Thoracic aorta (tissue), 2 donors: Measurements from ENCODE around the gene PYCARD. TPM values are rescaled to one million over a fixed set of nuclear protein-coding genes. Genes with fewer than 3 reads are reported as not detected.

Experiments used
- ATAC-seq: fragments of 150-250 bp; one replicate; pipeline ENCODE4 v1.8.0; 2017; ENCODE audit warnings: low read depth; ENCODE audit not compliant: insufficient number of reproducible peaks, low FRiP score
- DNase-seq: peaks from one replicate; pipeline ENCODE4 v3.0.0-alpha.2; 2020; ENCODE audit warnings: low spot score
- H3K27ac ChIP-seq, 2 donors: fragments of 200-600 bp; sonication (generic); 1 replicate in 1 of 2; 2 replicates in 1 of 2; pipeline ENCODE4 v1.5.1; 2016; ENCODE audit warnings: mild to moderate bottlenecking in 2 of 2, moderate library complexity in 2 of 2
- H3K27me3 ChIP-seq: fragments of 200-600 bp; sonication (generic); replicated peaks from 2 replicates; pipeline ENCODE4 v1.6.0; 2016; ENCODE audit warnings: mild to moderate bottlenecking; ENCODE audit not compliant: insufficient read depth
- H3K36me3 ChIP-seq: fragments of 200-600 bp; sonication (generic); one replicate; pipeline ENCODE4 v1.5.1; 2016
- H3K4me1 ChIP-seq, 2 donors: fragments of 200-600 bp; sonication (generic); 1 replicate in 1 of 2; 2 replicates in 1 of 2; pipeline versions ENCODE4 v1.5.1 to v1.6.0; 2016; ENCODE audit warnings: low read depth in 2 of 2, mild to moderate bottlenecking in 1 of 2; ENCODE audit not compliant: control insufficient read depth in 1 of 2
- H3K4me3 ChIP-seq: fragments of 200-600 bp; sonication (generic); 2 replicates; pipeline ENCODE4 v1.5.1; 2016; ENCODE audit warnings: mild to moderate bottlenecking
- H3K9me3 ChIP-seq: fragments of 200-600 bp; sonication (generic); 2 replicates; pipeline ENCODE4 v1.5.1; 2016
- total RNA-seq, 2 donors: library from RNA; depleted of rRNA; stranded (reverse); fragments of >200 nt; gene quantifications; one replicate each; pipeline versions ENCODE4 v1.1.0 to v1.2.3, GENCODE V29; 2016
- TF ChIP-seq, protein P1 (sequence below): fragments of 200-600 bp; sonication (generic); IDR thresholded peaks from one replicate; pipeline ENCODE4 v1.5.1; 2019; ENCODE audit warnings: antibody characterized with exemption

The PYCARD gene
- total RNA-seq, 2 donors from 2014 or later, result 19.2 to 23.0 TPM

DNA sequence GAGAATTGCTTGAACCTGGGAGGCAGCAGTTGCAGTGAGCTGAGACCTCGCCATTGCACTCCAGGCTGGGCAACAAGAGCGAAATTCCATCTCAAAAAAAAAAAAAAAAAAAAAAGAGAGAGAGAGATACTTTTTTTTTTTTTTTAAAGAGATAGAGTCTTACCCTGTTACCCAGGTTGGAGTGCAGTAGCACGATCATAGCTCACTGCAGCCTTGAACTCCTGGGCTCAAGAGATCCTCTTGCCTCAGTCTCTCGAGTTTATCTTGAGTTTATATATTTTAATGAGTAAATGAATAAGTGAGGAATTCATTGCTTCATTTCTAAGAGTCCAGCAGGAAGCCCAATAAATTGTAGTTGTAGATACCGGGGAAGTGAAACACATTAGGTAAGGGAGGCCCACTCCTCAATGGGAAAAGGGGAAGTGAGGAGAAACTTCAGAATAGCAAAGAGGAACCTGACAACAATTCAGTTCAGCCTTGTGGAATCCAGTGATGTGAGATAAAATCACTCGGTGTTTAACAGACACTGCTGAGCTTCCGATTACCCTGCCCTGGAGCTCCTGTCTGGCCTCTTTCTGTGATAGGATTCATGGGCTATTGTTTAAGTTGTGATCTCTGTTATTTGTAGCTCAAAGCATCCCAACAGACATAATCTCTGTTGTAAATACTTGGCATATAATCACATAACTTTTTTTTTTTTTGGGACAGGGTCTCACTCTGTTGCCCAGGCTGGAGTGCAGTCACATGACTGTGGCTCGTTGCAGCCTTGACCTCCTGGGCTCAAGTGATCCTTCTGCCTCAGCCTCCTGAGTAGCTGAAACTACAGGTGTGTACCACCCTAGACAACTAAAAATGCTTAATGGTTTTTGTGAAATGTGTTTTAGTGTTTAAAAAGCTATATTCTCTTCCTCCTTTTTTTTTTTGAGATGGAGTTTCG is 41.4 kb upstream of the PYCARD start:
- no peak for DNase-seq
- TF ChIP-seq, protein P1, sequence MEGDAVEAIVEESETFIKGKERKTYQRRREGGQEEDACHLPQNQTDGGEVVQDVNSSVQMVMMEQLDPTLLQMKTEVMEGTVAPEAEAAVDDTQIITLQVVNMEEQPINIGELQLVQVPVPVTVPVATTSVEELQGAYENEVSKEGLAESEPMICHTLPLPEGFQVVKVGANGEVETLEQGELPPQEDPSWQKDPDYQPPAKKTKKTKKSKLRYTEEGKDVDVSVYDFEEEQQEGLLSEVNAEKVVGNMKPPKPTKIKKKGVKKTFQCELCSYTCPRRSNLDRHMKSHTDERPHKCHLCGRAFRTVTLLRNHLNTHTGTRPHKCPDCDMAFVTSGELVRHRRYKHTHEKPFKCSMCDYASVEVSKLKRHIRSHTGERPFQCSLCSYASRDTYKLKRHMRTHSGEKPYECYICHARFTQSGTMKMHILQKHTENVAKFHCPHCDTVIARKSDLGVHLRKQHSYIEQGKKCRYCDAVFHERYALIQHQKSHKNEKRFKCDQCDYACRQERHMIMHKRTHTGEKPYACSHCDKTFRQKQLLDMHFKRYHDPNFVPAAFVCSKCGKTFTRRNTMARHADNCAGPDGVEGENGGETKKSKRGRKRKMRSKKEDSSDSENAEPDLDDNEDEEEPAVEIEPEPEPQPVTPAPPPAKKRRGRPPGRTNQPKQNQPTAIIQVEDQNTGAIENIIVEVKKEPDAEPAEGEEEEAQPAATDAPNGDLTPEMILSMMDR, result no peak
- Histone ChIP-seq H3K27ac (no peak overlapping the region), H3K4me3 (no peak overlapping the region), H3K4me1 (no peaks in the 10 kb centered on the region), H3K9me3 (no peaks in the 10 kb centered on the region), H3K36me3 (no peaks in the 10 kb centered on the region), H3K27me3 (no peaks in the 10 kb centered on the region)
- ATAC-seq, result no peak

DNA sequence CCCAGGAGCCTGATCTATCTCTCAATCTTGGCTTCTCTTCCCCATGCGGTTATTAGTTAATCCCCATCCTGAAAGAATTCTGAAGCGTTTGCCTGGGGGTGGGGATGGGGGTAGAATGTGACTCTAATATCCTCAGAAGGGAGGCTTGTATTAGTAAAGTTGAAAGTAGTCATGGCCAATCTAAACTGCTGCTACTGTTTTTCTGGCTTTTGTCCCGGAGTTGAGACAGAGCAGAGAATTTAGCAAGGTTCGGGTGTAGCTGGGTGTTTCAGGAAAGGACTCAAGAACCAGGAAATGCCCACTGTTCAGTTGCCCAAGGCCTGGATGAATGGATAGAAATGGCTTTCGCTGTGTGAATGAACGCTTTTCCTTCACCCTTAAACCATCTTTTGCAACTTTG is 39.6 kb upstream of the PYCARD start:
- H3K4me3 ChIP-seq, result no peak overlapping the region
- no peaks in the 10 kb centered on the region for H3K4me1 ChIP-seq
- no peak overlapping the region for H3K27ac ChIP-seq
- H3K9me3 ChIP-seq, result no peaks in the 10 kb centered on the region
- DNase-seq, result no peak
- no peak for ATAC-seq
- H3K36me3 ChIP-seq, result no peaks in the 10 kb centered on the region
- H3K27me3 ChIP-seq, result no peaks in the 10 kb centered on the region
- TF ChIP-seq, protein P1, result no peak

DNA sequence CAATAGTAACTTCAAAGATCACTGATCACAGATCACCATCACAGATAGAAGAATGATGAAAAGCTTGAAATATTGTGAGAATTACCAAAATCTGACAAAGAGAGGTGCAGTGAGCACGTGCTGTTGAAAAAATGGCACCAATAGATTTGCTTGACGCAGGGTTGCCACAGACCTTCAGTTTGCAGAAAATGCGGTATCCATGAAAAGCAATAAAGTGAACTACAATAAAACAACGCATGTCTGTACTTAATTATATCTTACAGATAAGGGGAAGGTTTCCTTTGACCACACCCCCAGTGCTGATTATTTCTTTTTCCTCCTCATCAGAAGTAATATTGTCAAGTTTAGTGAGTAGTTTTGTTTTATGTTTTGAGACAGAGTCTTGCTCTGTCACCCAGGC is 35.5 kb upstream of the PYCARD start:
- DNase-seq (no peak), ATAC-seq (no peak)
- TF ChIP-seq, protein P1, result no peak
- no peaks in the 10 kb centered on the region for H3K36me3 ChIP-seq
- no peaks in the 10 kb centered on the region for H3K9me3 ChIP-seq
- H3K27ac ChIP-seq, result no peak overlapping the region
- no peaks in the 10 kb centered on the region for H3K27me3 ChIP-seq
- no peak overlapping the region for H3K4me3 ChIP-seq
- no peaks in the 10 kb centered on the region for H3K4me1 ChIP-seq

DNA sequence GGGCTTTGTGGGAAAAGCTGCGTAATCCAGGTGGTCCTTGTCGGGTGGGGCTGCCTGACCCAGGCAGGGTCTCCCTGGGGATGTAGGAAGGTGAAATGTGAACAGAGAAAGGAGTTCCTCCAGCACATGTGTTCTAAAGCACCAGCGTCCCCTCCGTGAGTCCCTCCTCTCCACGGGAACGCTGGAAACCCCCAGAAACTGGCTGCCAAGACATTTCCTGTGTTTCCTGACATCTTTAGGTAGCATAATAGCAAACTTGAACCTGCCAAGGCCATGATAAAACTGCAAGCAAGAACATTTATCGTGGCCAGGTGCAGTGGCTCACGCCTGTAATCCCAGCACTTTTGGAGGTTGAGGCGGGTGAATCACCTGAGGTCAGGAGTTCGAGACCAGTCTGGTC is 26.9 kb upstream of the PYCARD start:
- DNase-seq (no peak), ATAC-seq (no peak)
- Histone ChIP-seq H3K36me3 (no peaks in the 10 kb centered on the region), H3K4me3 (no peak overlapping the region), H3K4me1 (no peaks in the 10 kb centered on the region), H3K9me3 (no peaks in the 10 kb centered on the region), H3K27ac (no peak overlapping the region), H3K27me3 (no peaks in the 10 kb centered on the region)
- TF ChIP-seq, protein P1, result no peak

DNA sequence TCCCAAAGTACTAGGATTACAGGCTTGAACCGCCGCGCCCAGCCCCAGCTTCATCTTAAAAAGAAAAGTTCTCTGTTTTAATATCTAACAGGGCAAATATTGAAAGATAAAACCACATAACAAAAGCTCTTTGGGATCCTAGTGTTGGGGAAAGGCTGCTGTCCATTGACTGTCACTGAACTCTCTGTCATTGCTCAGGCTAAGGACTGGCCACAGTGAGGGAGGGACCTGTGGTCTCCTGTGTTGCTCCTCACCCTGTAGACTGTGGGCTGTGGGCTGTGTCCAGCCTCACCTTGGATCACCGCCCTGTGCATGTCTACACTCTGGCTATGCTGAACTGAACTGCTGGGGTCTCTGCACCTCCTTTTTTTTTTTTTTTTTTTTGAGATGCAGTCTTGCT is 25.6 kb upstream of the PYCARD start:
- Histone ChIP-seq H3K36me3 (no peaks in the 10 kb centered on the region), H3K27ac (no peak overlapping the region), H3K9me3 (no peaks in the 10 kb centered on the region), H3K4me1 (no peaks in the 10 kb centered on the region), H3K27me3 (no peaks in the 10 kb centered on the region), H3K4me3 (no peak overlapping the region)
- TF ChIP-seq, protein P1, result no peak
- no peak for ATAC-seq
- DNase-seq, result no peak
